Measurements from ENCODE around the gene PVR.
A peak's percentile ranks its signal among the peaks of the same experiment; 100 is the strongest.
"Not testable (repeated sequence)": the region's sequence is repeated elsewhere in the genome, so short reads cannot be mapped to it uniquely, and the experiment has no call there.

Gene PVR

GRCh38 chr19:44663996-44664395 lies 20.3 kb downstream of the PVR start:
- intact Hi-C loops (cut with micrococcal nuclease) = no loop called here
- Mint-ChIP-seq H3K27ac (no peak overlapping the region), H3K9me3 (no peaks in the 10 kb centered on the region), H3K36me3 (ENCODE audit: low read depth) (peaks cover 46% of the 10 kb centered on the region), H3K4me1 (ENCODE audit: low read depth) (no peaks in the 10 kb centered on the region), H3K4me3 (no peak overlapping the region), H3K27me3 (no peaks in the 10 kb centered on the region)

- Mint-ChIP-seq H3K27ac (no peak overlapping the region), H3K4me3 (no peak overlapping the region), H3K9me3 (no peaks in the 10 kb centered on the region), H3K4me1 (ENCODE audit: low read depth) (no peaks in the 10 kb centered on the region), H3K36me3 (ENCODE audit: low read depth) (peaks cover 37% of the 10 kb centered on the region), H3K27me3 (no peaks in the 10 kb centered on the region)
- intact Hi-C loops (cut with micrococcal nuclease) = no loop called here
Measured at GRCh38 chr19:44664976-44665375, 21.3 kb downstream of the PVR start.

DNA sequence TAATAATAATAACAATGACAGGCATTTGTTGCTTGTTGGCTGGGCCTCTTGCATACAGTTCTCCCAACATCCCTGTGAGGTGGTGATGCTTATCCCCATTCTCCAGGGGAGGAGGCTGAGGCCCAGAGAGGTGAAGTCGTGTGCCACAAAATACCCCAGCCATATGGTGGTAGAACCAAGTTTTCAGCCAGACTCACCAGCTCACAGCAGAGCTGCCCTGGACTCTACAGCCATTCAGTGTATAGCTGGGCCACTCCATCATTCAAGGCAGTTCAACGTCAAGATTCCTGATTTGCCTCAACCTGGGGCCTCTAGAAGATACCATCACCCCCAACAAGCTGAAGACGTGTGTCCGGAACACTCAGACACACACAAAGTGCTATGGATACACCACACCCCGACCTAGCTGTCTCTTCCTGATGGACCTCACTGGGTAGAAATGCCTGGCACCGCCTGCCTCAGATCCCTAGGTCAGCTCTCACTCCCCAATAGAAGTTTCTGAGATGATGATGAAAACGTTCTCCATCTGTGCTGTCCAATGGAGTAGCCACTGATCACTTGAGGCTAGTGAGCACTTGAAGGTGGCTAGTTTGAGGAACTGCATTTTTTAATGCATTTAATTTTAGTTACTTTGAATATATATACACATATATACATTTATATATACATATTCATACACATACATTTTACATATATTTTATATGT lies 23.3 kb downstream of the PVR start:
- peaks cover 19% of the 10 kb centered on the region for H3K36me3 Mint-ChIP-seq (ENCODE audit: low read depth)
- H3K27me3 Mint-ChIP-seq = peaks cover 2% of the 10 kb centered on the region
- H3K4me3 Mint-ChIP-seq = no peak overlapping the region
- intact Hi-C loops (cut with micrococcal nuclease) = no loop called here
- H3K9me3 Mint-ChIP-seq = no peaks in the 10 kb centered on the region
- no peaks in the 10 kb centered on the region for H3K4me1 Mint-ChIP-seq (ENCODE audit: low read depth)
- H3K27ac Mint-ChIP-seq = no peak overlapping the region

DNA sequence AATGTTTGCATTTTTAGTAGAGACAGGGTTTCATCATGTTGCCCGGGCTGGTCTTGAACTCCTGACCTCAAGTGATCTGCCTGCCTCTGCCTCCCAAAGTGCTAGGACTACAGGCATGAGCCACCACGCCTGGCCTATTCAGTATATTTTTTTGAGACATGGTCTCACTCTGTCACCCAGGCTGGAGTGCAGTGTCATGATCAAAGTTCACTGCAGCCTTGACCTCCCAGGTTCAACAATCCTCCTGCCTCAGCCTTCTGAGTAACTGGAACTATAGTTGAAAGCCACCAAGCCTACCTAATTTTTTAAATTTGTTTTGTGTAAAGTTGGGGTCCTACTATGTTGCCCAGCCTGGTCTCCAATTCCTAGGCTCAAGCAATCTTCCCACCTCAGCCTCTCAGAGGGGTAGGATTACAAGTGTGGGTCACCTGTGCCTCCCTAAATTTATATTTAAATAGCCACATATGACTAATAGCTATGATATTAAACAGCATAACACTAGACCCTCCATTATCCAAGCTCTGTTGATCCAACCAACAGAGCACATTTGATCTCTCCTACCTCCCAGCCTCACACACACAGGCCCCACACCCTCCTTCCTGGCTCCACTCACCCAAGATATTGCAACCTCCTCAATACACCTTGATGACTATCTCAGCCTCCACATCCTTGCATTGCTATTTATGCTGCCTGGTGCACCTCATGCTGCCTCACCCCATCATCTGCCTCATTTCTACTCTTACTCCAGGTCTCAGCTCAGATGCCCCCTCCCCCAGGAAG lies 25.5 kb downstream of the PVR start:
- Mint-ChIP-seq H3K36me3 (ENCODE audit: low read depth) (no peaks in the 10 kb centered on the region), H3K4me1 (ENCODE audit: low read depth) (no peaks in the 10 kb centered on the region), H3K27ac (no peak overlapping the region), H3K27me3 (peaks cover 2% of the 10 kb centered on the region), H3K9me3 (no peaks in the 10 kb centered on the region), H3K4me3 (no peak overlapping the region)
- intact Hi-C loops (cut with micrococcal nuclease) = no loop called here

DNA sequence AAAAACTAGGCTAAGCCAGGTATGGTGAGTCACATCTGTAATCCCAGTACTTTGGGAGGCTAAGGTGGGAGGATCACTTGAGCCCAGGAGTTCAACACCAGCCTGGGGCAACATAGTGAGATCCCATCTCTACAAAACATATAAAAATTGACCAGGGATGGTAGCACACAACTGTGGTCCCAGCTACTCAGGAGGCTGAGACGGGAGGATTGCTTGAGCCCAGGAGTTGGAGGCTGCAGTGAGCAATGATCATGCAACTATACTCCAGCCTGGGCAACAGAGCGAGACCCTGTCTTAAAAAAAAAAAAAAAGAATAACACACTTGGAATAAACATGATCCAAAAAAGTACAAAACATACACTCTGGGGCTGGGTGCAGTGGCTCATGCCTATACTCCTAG lies 26.3 kb downstream of the PVR start:
- H3K27ac Mint-ChIP-seq; H3K4me1 Mint-ChIP-seq (ENCODE audit: low read depth); H3K27me3 Mint-ChIP-seq; H3K36me3 Mint-ChIP-seq (ENCODE audit: low read depth); intact Hi-C loops (cut with micrococcal nuclease); H3K4me3 Mint-ChIP-seq; H3K9me3 Mint-ChIP-seq: not testable (repeated sequence)

- no peak within 1 kb of the TSS for H3K27ac Mint-ChIP-seq
- H3K27me3 Mint-ChIP-seq = peaks cover 3% of the 10 kb centered on the region
- no peaks in the 10 kb centered on the region for H3K4me1 Mint-ChIP-seq (ENCODE audit: low read depth)
- H3K9me3 Mint-ChIP-seq = no peaks in the 10 kb centered on the region
- H3K4me3 Mint-ChIP-seq = no peak within 1 kb of the TSS
- H3K36me3 Mint-ChIP-seq (ENCODE audit: low read depth) = no peaks in the 10 kb centered on the region
- intact Hi-C loops (cut with micrococcal nuclease) = no loop called here
Measured at GRCh38 chr19:44671400-44671799, 27.7 kb downstream of the PVR start, which contains the start of gene CEACAM19. CEACAM19 (plus strand) TSS chr19:44671482; CDS start chr19:44671932, 450 bp downstream.

- no peaks in the 10 kb centered on the region for H3K36me3 Mint-ChIP-seq (ENCODE audit: low read depth)
- no peak overlapping the region for H3K27ac Mint-ChIP-seq
- H3K4me1 Mint-ChIP-seq (ENCODE audit: low read depth) = peaks cover 4% of the 10 kb centered on the region
- H3K27me3 Mint-ChIP-seq = peaks cover 3% of the 10 kb centered on the region
- intact Hi-C loops (cut with micrococcal nuclease) = no loop called here
- H3K4me3 Mint-ChIP-seq = no peak overlapping the region
- H3K9me3 Mint-ChIP-seq = no peaks in the 10 kb centered on the region
Measured at GRCh38 chr19:44672226-44672625, 28.5 kb downstream of the PVR start.

DNA sequence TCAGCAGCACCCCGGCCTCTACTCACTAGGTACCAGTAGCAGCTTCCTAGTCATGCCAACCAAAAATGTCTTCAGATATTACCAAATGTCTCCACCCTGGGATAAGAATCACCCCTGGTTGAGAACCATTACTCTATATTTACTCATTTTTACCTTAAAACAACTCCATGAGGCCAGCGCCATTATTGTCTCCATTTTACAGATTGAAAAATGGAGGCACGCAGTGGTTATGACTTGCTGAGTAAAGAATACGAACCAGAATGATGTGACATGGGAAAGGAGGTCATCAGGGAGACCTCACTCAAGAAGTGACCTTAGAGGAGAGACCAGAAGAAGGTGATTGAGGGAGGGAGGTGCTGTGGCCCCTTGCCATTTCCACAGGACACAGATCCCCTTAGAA lies 29.8 kb downstream of the PVR start:
- H3K36me3 Mint-ChIP-seq (ENCODE audit: low read depth) = no peaks in the 10 kb centered on the region
- no peaks in the 10 kb centered on the region for H3K9me3 Mint-ChIP-seq
- no peak overlapping the region for H3K4me3 Mint-ChIP-seq
- H3K4me1 Mint-ChIP-seq (ENCODE audit: low read depth) = peaks cover 10% of the 10 kb centered on the region
- intact Hi-C loops (cut with micrococcal nuclease) = no loop called here
- no peak overlapping the region for H3K27ac Mint-ChIP-seq
- peaks cover 3% of the 10 kb centered on the region for H3K27me3 Mint-ChIP-seq

- no peaks in the 10 kb centered on the region for H3K36me3 Mint-ChIP-seq (ENCODE audit: low read depth)
- intact Hi-C loops (cut with micrococcal nuclease) = no loop called here
- H3K27ac Mint-ChIP-seq = no peak overlapping the region
- peaks cover 3% of the 10 kb centered on the region for H3K27me3 Mint-ChIP-seq
- H3K9me3 Mint-ChIP-seq = no peaks in the 10 kb centered on the region
- no peak overlapping the region for H3K4me3 Mint-ChIP-seq
- peaks cover 10% of the 10 kb centered on the region for H3K4me1 Mint-ChIP-seq (ENCODE audit: low read depth)
Measured at GRCh38 chr19:44675521-44675920, 31.8 kb downstream of the PVR start.

DNA sequence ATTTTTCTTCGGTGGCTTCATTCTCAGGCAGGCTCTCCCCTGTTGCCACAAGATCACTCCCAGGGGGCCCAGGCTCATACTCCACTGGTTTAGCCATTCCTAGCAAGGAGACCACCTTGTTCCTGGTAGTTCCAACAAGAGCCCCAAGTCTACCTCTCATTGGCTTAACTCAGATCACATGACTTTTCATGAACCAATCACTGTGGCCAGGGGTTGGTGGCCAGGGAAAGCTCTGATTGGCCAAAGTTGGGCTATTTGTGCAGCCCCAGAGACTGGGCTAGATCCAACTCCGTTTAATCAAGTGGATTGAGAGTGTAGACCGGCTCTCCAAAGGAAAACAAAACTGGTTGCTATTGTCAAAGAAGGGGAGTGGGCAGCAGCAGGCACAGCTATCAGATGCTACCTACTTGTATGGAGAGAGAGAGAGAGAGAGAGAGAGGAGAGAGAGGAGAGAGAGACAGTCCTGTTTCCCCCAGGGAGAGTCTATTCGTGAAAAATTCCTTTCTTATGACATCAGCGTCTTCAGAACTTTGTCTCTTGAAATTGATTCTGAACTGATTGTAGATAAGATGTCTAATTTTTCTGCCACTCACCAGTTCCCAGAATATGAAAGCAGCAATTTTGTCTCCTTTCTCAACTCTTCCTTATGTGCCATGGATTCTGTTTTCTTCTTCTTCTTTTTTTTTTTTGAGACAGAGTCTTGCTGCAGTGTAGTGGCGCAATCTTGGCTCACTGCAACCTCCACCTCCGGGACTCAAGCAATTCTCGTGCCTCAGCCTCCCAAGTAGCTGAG lies 33.5 kb downstream of the PVR start:
- peak overlapping the region; percentile 2 for H3K27ac Mint-ChIP-seq
- H3K36me3 Mint-ChIP-seq (ENCODE audit: low read depth) = no peaks in the 10 kb centered on the region
- no peaks in the 10 kb centered on the region for H3K9me3 Mint-ChIP-seq
- H3K27me3 Mint-ChIP-seq = peaks cover 1% of the 10 kb centered on the region
- no peak overlapping the region for H3K4me3 Mint-ChIP-seq
- intact Hi-C loops (cut with micrococcal nuclease) = no loop called here
- peaks cover 10% of the 10 kb centered on the region for H3K4me1 Mint-ChIP-seq (ENCODE audit: low read depth)

DNA sequence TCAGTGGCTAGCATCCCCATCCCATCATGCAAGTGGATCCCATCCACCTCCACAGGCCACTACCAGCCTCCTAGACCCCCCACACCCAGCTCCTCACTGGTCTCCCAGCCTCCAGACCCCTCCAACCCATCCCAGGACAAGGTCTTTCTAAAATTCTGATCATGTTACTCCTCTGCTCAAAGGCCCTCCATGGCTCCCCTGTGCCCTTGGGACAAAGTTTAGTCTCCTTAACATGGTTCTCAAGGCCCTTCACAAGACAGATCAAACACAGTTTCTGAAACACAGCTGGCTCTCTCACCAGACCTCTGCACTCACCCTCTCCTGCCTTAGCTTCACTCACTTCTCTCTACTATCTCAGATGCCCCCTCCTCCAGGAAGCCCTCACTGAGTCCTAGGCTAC lies 36.8 kb downstream of the PVR start:
- Mint-ChIP-seq H3K9me3 (no peaks in the 10 kb centered on the region), H3K4me3 (no peak overlapping the region), H3K4me1 (ENCODE audit: low read depth) (peaks cover 38% of the 10 kb centered on the region), H3K27me3 (no peaks in the 10 kb centered on the region), H3K27ac (no peak overlapping the region), H3K36me3 (ENCODE audit: low read depth) (no peaks in the 10 kb centered on the region)
- intact Hi-C loops (cut with micrococcal nuclease) = no loop called here

- Mint-ChIP-seq H3K9me3 (no peaks in the 10 kb centered on the region), H3K4me1 (ENCODE audit: low read depth) (peaks cover 49% of the 10 kb centered on the region), H3K4me3 (no peak overlapping the region), H3K27me3 (no peaks in the 10 kb centered on the region), H3K27ac (no peak overlapping the region), H3K36me3 (ENCODE audit: low read depth) (no peaks in the 10 kb centered on the region)
- intact Hi-C loops (cut with micrococcal nuclease) = no loop called here
Measured at GRCh38 chr19:44681992-44682790, 38.5 kb downstream of the PVR start.

DNA sequence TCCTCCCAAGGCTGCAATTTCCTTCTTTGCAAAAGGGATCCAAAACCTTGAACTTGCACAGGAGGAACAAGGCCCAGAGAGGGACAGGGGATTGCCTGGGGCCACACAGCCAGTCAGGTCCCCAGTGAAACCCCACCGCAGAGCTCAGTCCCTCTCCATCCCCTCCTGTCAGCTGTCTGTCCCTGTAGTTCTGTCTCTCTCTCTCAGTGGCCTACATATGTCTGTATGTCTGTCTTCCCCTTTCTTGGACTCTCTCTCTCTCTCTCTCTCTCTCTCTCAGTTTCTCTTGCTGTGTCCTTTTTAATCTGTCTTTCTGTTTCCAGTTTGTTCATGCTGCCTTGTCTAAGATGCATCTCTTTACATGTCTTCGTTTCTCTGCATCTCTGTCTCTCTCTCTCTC lies 39.1 kb downstream of the PVR start:
- Mint-ChIP-seq H3K4me1 (ENCODE audit: low read depth) (peaks cover 45% of the 10 kb centered on the region), H3K36me3 (ENCODE audit: low read depth) (no peaks in the 10 kb centered on the region), H3K27ac (peak overlapping the region; percentile 81), H3K4me3 (no peak overlapping the region), H3K27me3 (no peaks in the 10 kb centered on the region), H3K9me3 (no peaks in the 10 kb centered on the region)
- intact Hi-C loops (cut with micrococcal nuclease) = no loop called here
